Adrenal gland (tissue), 5 donors: ENCODE measurements around the gene CHSY3.

Experiments
- CTCF ChIP-seq, 6 experiments: fragments of 450-650 bp in 4 of 6; fragments of 200-600 bp in 2 of 6; sonication (generic) in 1 of 6; IDR thresholded peaks; 1 replicate in 5 of 6; 2 replicates in 1 of 6; pipeline versions ENCODE4 v1.5.1 to v1.8.0; 2016 to 2021; ENCODE audit warnings: antibody characterized with exemption in 6 of 6, mild to moderate bottlenecking in 2 of 6, moderate library complexity in 1 of 6
- POLR2A ChIP-seq, 2 donors: fragments of 450-650 bp; IDR thresholded peaks; one replicate each; pipeline ENCODE4 v1.6.1; 2017; ENCODE audit warnings: antibody characterized with exemption in 2 of 2, mild to moderate bottlenecking in 2 of 2, moderate library complexity in 1 of 2
- donor health status: DM: no; HTN: no; CAD: no.

DNA sequence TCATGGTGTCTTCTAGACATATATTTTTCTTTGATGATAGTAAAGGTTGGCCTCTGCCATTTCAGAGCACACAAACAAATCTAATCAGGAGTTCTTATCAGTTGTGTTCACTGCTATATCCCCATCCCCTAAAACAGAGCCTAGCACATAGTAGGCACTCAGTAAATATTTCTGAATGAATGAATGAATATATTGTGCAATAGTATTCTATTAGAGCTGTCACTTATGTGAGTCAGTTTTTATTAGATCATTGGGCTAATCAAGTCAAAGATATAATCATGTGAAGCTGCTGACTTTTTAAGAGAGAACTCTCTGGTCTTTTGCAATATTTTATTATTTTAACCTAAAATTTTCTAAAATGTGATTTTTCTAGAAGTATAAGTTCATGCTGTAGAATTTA is 84.2 kb downstream of the CHSY3 start:
- TF ChIP-seq CTCF (IDR thresholded peaks at IDR 0.05) = no peak
- TF ChIP-seq POLR2A (IDR thresholded peaks at IDR 0.05) = no peak
